Suprapubic skin (tissue), 4 donors: ENCODE results near the gene FTSJ3.

Experiments used
- CTCF ChIP-seq, 2 donors: fragments of 200-600 bp in 1 of 2; fragments of 450-650 bp in 1 of 2; sonication (generic) in 1 of 2; IDR thresholded peaks; one replicate each; pipeline ENCODE4 v1.5.1; 2016 to 2019; ENCODE audit warnings: antibody characterized with exemption in 2 of 2, mild to moderate bottlenecking in 1 of 2, moderate library complexity in 1 of 2
- EP300 ChIP-seq: sonication (generic); formaldehyde crosslinking; IDR thresholded peaks from one replicate; pipeline ENCODE4 v1.6.1; 2017; ENCODE audit warnings: antibody characterized with exemption
- POLR2A ChIP-seq, 2 donors: fragments of 450-650 bp; IDR thresholded peaks; one replicate each; pipeline ENCODE4 v1.6.1; 2017; ENCODE audit warnings: antibody characterized with exemption in 2 of 2, mild to moderate bottlenecking in 2 of 2, moderate library complexity in 2 of 2
- POLR2AphosphoS5 ChIP-seq, 3 donors: sonication (generic); formaldehyde crosslinking; IDR thresholded peaks; one replicate each; pipeline ENCODE4 v1.6.1; 2017; ENCODE audit warnings: antibody characterized with exemption in 3 of 3

DNA sequence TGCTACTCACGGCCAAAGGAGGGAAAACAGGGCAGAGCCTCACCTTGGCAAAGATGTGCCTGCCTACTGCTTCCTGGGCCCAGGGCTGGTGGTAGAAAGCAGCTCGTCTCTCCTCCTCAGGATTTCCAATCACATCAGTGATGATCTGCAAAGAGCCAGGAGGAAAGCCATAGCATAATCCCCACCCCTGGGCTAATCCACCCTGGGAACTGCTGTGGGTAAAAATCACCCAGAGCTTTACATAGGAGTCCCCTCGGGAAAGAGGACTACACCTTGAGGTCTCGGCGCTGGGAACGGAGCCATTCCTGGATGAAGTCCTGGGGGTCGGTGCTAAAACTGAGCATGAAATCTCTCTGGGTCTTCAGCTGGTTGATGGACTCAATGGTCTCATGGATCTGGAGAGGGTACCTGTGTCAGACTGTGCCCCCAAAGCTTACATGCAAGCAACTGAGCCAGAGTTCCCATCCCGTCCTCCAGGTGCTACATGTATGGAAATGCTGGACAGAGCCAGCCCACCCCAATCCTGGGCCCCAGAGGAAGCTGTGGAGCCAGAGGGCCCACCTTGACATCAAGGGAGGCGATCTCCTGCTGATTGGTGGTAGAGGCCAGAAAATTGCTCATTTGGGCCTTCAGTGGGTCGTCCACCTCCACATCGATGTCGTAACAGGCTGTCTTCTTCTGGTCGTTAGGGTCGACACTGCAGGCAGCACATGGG lies 5.7 kb upstream of the FTSJ3 start:
- no peak for TF ChIP-seq CTCF (IDR thresholded peaks at IDR 0.05)
- no peak for TF ChIP-seq POLR2A (IDR thresholded peaks at IDR 0.05)
- no peak for TF ChIP-seq POLR2AphosphoS5 (IDR thresholded peaks at IDR 0.05)
- TF ChIP-seq EP300: no peak
